Measurements from ENCODE around the gene LSM12.

DNA sequence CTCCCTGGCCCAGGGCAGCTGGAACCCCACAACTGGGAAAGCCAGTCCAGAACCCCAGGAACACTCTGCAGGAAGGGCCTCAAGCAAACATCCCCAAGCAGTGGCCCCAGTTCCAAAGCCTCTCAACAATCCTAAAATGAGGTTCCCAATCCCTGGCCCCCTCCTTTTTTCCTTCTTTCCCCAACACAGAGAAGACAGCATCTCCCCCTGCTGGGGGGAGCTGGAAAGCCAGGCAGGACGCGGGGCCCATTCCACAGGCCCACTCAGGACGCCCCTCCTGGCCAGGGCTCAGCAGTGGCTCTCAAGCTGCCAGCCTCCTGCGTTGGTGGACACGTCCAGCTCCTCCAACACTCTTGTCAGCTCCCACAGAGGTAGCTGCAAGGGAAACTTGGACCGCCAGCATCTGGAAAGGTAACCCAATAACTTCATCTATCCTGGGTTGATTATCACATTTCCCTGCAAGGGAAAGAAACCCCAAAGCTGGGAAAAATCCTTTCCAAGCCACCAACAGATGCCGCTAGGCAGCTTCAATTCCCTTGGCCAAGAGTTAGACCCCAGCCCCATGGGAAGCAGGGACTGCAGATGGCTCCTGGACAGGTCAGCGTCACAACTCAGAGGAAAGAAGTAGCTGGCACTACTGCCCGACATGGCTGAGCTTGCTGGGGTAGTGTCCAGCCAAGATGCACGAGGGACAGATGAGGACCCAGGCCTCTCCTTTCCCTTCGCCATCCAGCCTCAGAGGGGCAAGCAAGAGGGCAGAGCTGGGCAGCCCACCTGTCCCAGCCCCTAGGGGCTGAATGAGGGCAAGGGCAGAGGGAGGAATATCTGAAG, 49.3 kb upstream of the LSM12 start:
- TF ChIP-seq, protein P1, sequence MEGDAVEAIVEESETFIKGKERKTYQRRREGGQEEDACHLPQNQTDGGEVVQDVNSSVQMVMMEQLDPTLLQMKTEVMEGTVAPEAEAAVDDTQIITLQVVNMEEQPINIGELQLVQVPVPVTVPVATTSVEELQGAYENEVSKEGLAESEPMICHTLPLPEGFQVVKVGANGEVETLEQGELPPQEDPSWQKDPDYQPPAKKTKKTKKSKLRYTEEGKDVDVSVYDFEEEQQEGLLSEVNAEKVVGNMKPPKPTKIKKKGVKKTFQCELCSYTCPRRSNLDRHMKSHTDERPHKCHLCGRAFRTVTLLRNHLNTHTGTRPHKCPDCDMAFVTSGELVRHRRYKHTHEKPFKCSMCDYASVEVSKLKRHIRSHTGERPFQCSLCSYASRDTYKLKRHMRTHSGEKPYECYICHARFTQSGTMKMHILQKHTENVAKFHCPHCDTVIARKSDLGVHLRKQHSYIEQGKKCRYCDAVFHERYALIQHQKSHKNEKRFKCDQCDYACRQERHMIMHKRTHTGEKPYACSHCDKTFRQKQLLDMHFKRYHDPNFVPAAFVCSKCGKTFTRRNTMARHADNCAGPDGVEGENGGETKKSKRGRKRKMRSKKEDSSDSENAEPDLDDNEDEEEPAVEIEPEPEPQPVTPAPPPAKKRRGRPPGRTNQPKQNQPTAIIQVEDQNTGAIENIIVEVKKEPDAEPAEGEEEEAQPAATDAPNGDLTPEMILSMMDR (IDR thresholded peaks at IDR 0.05) = peak in 6 of 7 experiments; percentile 35 to 55 (median 49)
- TF ChIP-seq POLR2A (IDR thresholded peaks at IDR 0.05) = no peak
